OCI-LY3 (cell line): Measurements from ENCODE around the gene REPS1.

Experiments
- H2AFZ ChIP-seq: fragments of 200-600, 300-600 bp; shearing (Covaris generic); 2 replicates; pipeline ENCODE4 v1.6.0; 2014; ENCODE audit warnings: antibody characterized with exemption, low read depth, low read length
- H3K27ac ChIP-seq: fragments of 200-600, 300-600 bp; sonication (generic); 2 replicates; pipeline ENCODE4 v1.5.1; 2014; ENCODE audit warnings: mild to moderate bottlenecking, low read length, moderate library complexity, mixed read lengths
- H3K27me3 ChIP-seq: fragments of 200-600, 300-600 bp; sonication (generic); 2 replicates; pipeline ENCODE4 v1.6.1; 2014; ENCODE audit warnings: low read depth, low read length, mixed read lengths
- H3K36me3 ChIP-seq: fragments of 200-600, 300-600 bp; sonication (generic); replicated peaks from 2 replicates; pipeline ENCODE3; 2014; ENCODE audit warnings: low read depth, low read length, mixed read lengths
- H3K4me1 ChIP-seq: fragments of 300-600, 200-600 bp; sonication (generic); 2 replicates; pipeline ENCODE4 v1.6.1; 2014; ENCODE audit warnings: low read length, mixed read lengths
- H3K4me2 ChIP-seq: fragments of 200-600, 300-600 bp; sonication (generic); 2 replicates; pipeline ENCODE4 v1.6.1; 2014; ENCODE audit warnings: low read length, mixed read lengths
- H3K4me3 ChIP-seq: fragments of 300-600, 200-600 bp; sonication (generic); 2 replicates; pipeline ENCODE4 v1.5.1; 2014; ENCODE audit warnings: antibody characterized with exemption, mild to moderate bottlenecking, low read length, moderate library complexity
- H3K79me2 ChIP-seq: fragments of 300-600, 200-600 bp; shearing (Covaris generic); 2 replicates; pipeline ENCODE4 v1.6.1; 2014; ENCODE audit warnings: mild to moderate bottlenecking, low read length, mixed read lengths
- H3K9ac ChIP-seq: fragments of 300-600, 200-600 bp; shearing (Covaris generic); 2 replicates; pipeline ENCODE4 v1.6.0; 2014; ENCODE audit warnings: mild to moderate bottlenecking, low read length, moderate library complexity
- H3K9me3 ChIP-seq: fragments of 200-600, 300-600 bp; shearing (Covaris generic); 2 replicates; pipeline ENCODE4 v1.6.1; 2014; ENCODE audit warnings: low read length, mixed read lengths; ENCODE audit not compliant: insufficient read depth
- H4K20me1 ChIP-seq: fragments of 200-600, 300-600 bp; sonication (generic); 2 replicates; pipeline ENCODE4 v1.6.1; 2016; ENCODE audit warnings: low read length, mixed read lengths; ENCODE audit not compliant: insufficient read depth
- EZH2phosphoT487 ChIP-seq: fragments of 200-600 bp; shearing (Covaris generic); IDR thresholded peaks from 2 replicates; pipeline ENCODE4 v1.6.1; 2018; ENCODE audit warnings: antibody characterized with exemption, mixed run types, low read depth
- TF ChIP-seq, protein P1 (sequence below): fragments of 200-600, 300-600 bp; sonication (generic); IDR thresholded peaks from 2 replicates; pipeline ENCODE4 v1.5.1; 2014; ENCODE audit warnings: antibody characterized with exemption, low read length, low read depth

The REPS1 gene

DNA sequence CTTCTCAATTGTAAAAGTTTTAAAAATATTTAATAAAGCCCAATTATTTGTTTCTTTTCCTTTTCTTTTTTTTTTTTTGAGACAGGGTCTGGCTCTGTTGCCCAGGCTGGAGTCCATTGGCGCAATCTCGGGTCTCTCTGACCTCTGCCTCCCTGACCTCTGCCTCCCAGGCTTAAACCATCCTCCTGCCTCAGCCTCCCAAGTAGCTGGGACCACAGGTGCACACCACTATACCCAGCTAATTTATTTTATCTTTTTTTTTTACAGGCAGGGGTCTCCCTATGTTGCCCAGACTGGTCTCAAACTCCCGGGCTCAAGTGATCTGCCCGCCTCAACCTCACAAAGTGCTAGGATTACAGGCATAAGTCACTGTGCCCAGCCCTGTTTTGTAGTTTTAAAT lies 9.8 kb downstream of the REPS1 start:
- Histone ChIP-seq H3K4me2 (no peak overlapping the region), H3K36me3 (no peaks in the 10 kb centered on the region), H3K4me3 (no peak overlapping the region), H2AFZ (no peak overlapping the region), H3K27ac (no peak overlapping the region), H3K4me1 (peaks cover 19% of the 10 kb centered on the region), H3K9ac (no peak overlapping the region), H4K20me1 (peaks cover 60% of the 10 kb centered on the region), H3K9me3 (no peaks in the 10 kb centered on the region), H3K79me2 (peaks cover 96% of the 10 kb centered on the region), H3K27me3 (no peaks in the 10 kb centered on the region)
- no peak for TF ChIP-seq EZH2phosphoT487
- TF ChIP-seq, protein P1, sequence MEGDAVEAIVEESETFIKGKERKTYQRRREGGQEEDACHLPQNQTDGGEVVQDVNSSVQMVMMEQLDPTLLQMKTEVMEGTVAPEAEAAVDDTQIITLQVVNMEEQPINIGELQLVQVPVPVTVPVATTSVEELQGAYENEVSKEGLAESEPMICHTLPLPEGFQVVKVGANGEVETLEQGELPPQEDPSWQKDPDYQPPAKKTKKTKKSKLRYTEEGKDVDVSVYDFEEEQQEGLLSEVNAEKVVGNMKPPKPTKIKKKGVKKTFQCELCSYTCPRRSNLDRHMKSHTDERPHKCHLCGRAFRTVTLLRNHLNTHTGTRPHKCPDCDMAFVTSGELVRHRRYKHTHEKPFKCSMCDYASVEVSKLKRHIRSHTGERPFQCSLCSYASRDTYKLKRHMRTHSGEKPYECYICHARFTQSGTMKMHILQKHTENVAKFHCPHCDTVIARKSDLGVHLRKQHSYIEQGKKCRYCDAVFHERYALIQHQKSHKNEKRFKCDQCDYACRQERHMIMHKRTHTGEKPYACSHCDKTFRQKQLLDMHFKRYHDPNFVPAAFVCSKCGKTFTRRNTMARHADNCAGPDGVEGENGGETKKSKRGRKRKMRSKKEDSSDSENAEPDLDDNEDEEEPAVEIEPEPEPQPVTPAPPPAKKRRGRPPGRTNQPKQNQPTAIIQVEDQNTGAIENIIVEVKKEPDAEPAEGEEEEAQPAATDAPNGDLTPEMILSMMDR, result no peak

DNA sequence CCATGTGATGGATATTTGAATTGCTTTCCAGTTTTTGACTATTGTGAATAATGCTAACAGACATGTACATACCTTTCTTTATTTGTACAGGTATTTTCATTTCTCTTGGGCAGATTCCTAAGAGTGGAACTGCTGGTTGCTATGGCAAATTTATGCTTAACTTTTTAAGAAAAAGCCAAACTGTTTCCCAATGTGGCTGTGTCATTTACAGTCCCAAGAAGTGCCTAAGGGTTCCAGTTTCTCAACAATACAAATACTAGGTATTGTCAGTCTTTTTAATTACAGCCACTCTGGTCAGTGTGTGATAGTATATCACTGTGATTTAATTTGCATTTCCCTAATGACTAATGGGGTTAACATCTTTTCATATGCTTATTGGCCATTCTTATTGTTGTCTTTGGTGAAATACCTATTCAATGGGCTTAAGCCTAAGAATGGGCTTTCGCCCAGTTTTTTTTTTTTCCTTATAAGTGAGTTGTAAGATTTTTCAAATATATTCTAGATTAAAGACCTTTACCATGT lies 10.3 kb downstream of the REPS1 start:
- Histone ChIP-seq H3K27ac (no peak overlapping the region), H4K20me1 (peaks cover 59% of the 10 kb centered on the region)

DNA sequence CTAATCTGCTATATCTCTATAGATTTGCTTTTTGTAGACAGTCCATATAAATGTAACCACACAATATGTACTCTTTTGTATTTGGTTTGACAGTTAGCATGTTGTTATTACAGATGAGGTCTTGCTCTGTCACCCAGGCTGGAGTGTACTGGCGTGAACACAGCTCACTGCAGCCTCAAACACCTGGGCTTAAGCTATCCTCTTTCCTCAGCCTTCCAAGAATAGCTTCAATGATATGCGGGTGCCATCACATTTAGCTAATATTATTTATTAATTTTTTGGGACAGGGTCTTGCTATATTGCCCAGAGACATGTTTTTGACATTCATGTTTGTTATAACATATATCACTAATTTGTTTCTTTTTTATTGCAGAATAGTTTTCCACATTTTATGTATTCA lies 10.8 kb downstream of the REPS1 start:
- no peak overlapping the region for H3K27ac ChIP-seq
- no peak overlapping the region for H3K4me3 ChIP-seq
- H4K20me1 ChIP-seq, result peaks cover 59% of the 10 kb centered on the region
- H3K36me3 ChIP-seq, result no peaks in the 10 kb centered on the region
- no peaks in the 10 kb centered on the region for H3K9me3 ChIP-seq
- peaks cover 19% of the 10 kb centered on the region for H3K4me1 ChIP-seq
- no peak for TF ChIP-seq EZH2phosphoT487
- TF ChIP-seq, protein P1, result no peak
- H3K79me2 ChIP-seq, result peaks cover 96% of the 10 kb centered on the region
- H3K4me2 ChIP-seq, result no peak overlapping the region
- H2AFZ ChIP-seq, result no peak overlapping the region
- H3K27me3 ChIP-seq, result no peaks in the 10 kb centered on the region
- H3K9ac ChIP-seq, result no peak overlapping the region

More for the DNA sequence above, 10.3 kb downstream of the REPS1 start:
- no peak overlapping the region for H2AFZ ChIP-seq
- peaks cover 19% of the 10 kb centered on the region for H3K4me1 ChIP-seq
- H3K27me3 ChIP-seq, result no peaks in the 10 kb centered on the region
- no peak for TF ChIP-seq EZH2phosphoT487
- TF ChIP-seq, protein P1, result no peak
- no peak overlapping the region for H3K9ac ChIP-seq
- H3K4me3 ChIP-seq, result no peak overlapping the region
- peaks cover 96% of the 10 kb centered on the region for H3K79me2 ChIP-seq
- no peaks in the 10 kb centered on the region for H3K36me3 ChIP-seq
- no peaks in the 10 kb centered on the region for H3K9me3 ChIP-seq
- H3K4me2 ChIP-seq, result no peak overlapping the region

DNA sequence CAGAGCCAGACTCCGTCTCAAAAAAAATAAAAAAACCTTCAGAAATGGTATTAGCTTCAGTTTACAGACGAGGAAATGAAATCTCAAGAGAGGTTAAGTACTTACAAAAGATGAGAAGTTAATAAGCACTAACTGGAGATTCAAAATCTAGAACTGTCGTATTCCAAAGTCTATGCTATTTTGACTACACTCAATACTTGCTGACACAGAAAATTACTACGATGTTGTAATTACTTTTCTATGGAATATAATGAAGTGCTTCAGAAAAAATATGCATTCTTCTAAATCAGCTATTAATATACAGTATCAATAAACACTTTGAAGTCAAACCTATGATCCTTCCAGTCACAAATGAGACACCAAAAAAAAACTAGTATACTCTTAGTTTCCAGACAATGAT lies 12.2 kb downstream of the REPS1 start:
- Histone ChIP-seq H3K4me2 (no peak overlapping the region), H3K79me2 (peaks cover 96% of the 10 kb centered on the region), H3K36me3 (no peaks in the 10 kb centered on the region), H3K4me3 (no peak overlapping the region), H3K9ac (no peak overlapping the region), H2AFZ (no peak overlapping the region), H3K27ac (no peak overlapping the region), H4K20me1 (peaks cover 56% of the 10 kb centered on the region), H3K27me3 (no peaks in the 10 kb centered on the region), H3K4me1 (peaks cover 13% of the 10 kb centered on the region), H3K9me3 (no peaks in the 10 kb centered on the region)
- TF ChIP-seq EZH2phosphoT487, result no peak
- TF ChIP-seq, protein P1, result no peak
